WTC11 (cell line): ENCODE measurements around the gene PTN. TPM values are rescaled to one million over a fixed set of nuclear protein-coding genes. Genes with fewer than 3 reads are reported as not detected.

ENCODE experiments used
- ATAC-seq: fragments of 200-7000 bp; cut with Tn5 transposase; 2 replicates; pipeline ENCODE4 v1.10.0; 2021; ENCODE audit warnings: mild to moderate bottlenecking, moderate library complexity
- CTCF ChIA-PET: fragments of 300-600 bp; sonication (Branson Sonifier 250); formaldehyde crosslinking; loops from one replicate; lab custom pipeline; 2021; ENCODE audit warnings: antibody characterized with exemption; lab: Charles Lee
- POLR2A ChIA-PET: fragments of 350-600 bp; sonication (Branson Sonifier 250); formaldehyde crosslinking; loops from one replicate; lab custom pipeline; 2021; ENCODE audit warnings: antibody characterized with exemption; lab: Charles Lee
- DNase-seq: peaks from one replicate; pipeline ENCODE4 v3.0.0; 2021; ENCODE audit warnings: low spot score
- H3K27ac Mint-ChIP-seq: 2 replicates; pipeline ENCODE4 v1.8.0; 2021; ENCODE audit warnings: mixed read lengths
- H3K27me3 Mint-ChIP-seq: 2 replicates; pipeline ENCODE4 v1.8.0; 2021; ENCODE audit warnings: low read depth, mild to moderate bottlenecking, moderate library complexity, mixed read lengths
- H3K36me3 Mint-ChIP-seq: 2 replicates; pipeline ENCODE4 v1.8.0; 2021; ENCODE audit warnings: mixed read lengths
- H3K4me1 Mint-ChIP-seq: 2 replicates; pipeline ENCODE4 v1.8.0; 2022; ENCODE audit warnings: mixed read lengths
- H3K4me3 Mint-ChIP-seq: 2 replicates; pipeline ENCODE4 v1.8.0; 2021; ENCODE audit warnings: mild to moderate bottlenecking, moderate library complexity, mixed read lengths
- H3K9me3 Mint-ChIP-seq: 2 replicates; pipeline ENCODE4 v1.8.0; 2021; ENCODE audit warnings: mixed read lengths
- ARID4B ChIP-seq: sonication (generic); formaldehyde crosslinking; IDR thresholded peaks from 2 replicates; pipeline ENCODE4 v1.8.0; 2023; ENCODE audit warnings: missing genetic modification reagents, mild to moderate bottlenecking, borderline replicate concordance
- CTCF ChIP-seq: fragments of 200-600 bp; IDR thresholded peaks from 2 replicates; pipeline ENCODE4 v1.8.0; 2022; ENCODE audit warnings: antibody characterized with exemption
- ELF4 ChIP-seq: sonication (generic); formaldehyde crosslinking; IDR thresholded peaks from 2 replicates; pipeline ENCODE4 v1.8.1; 2022; ENCODE audit warnings: low read depth, mild to moderate bottlenecking, moderate library complexity, missing genetic modification reagents
- EMX1 ChIP-seq: fragments of 250-450 bp; sonication (Bioruptor Pico); IDR thresholded peaks from 2 replicates; pipeline ENCODE4 v1.8.0; 2021; ENCODE audit warnings: mild to moderate bottlenecking
- ERG ChIP-seq: fragments of 250-450 bp; sonication (Bioruptor Pico); IDR thresholded peaks from 2 replicates; pipeline ENCODE4 v1.8.0; 2021; ENCODE audit warnings: mild to moderate bottlenecking
- ESRRA ChIP-seq: sonication (generic); formaldehyde crosslinking; IDR thresholded peaks from 2 replicates; pipeline ENCODE4 v1.8.1; 2022; ENCODE audit warnings: mild to moderate bottlenecking, missing genetic modification reagents, borderline replicate concordance
- FOXK1 ChIP-seq: sonication (generic); formaldehyde crosslinking; IDR thresholded peaks from 2 replicates; pipeline ENCODE4 v1.8.0; 2022; ENCODE audit warnings: mild to moderate bottlenecking, moderate library complexity, missing genetic modification reagents
- FOXP1 ChIP-seq: sonication (generic); formaldehyde crosslinking; IDR thresholded peaks from 2 replicates; pipeline ENCODE4 v1.8.0; 2022; ENCODE audit warnings: missing genetic modification reagents, mild to moderate bottlenecking, moderate library complexity, borderline replicate concordance
- FOXP4 ChIP-seq: sonication (generic); formaldehyde crosslinking; IDR thresholded peaks from 2 replicates; pipeline ENCODE4 v1.8.0; 2022; ENCODE audit warnings: mild to moderate bottlenecking, missing genetic modification reagents
- GRHL2 ChIP-seq: fragments of 250-450 bp; sonication (Bioruptor Pico); IDR thresholded peaks from 2 replicates; pipeline ENCODE4 v1.8.0; 2022; ENCODE audit warnings: mild to moderate bottlenecking, moderate library complexity; ENCODE audit not compliant: insufficient replicate concordance, severe bottlenecking
- MXD4 ChIP-seq: fragments of 250-450 bp; sonication (Bioruptor Pico); IDR thresholded peaks from 2 replicates; pipeline ENCODE4 v1.8.0; 2021; ENCODE audit warnings: mild to moderate bottlenecking, moderate library complexity, borderline replicate concordance
- NFATC4 ChIP-seq: fragments of 250-450 bp; sonication (Bioruptor Pico); IDR thresholded peaks from 2 replicates; pipeline ENCODE4 v1.9.0; 2021; ENCODE audit warnings: mild to moderate bottlenecking
- NFYB ChIP-seq: sonication (generic); formaldehyde crosslinking; conservative IDR thresholded peaks from 2 replicates; pipeline ENCODE4 v1.8.0; 2022; ENCODE audit warnings: low read depth, missing genetic modification reagents
- NR1H2 ChIP-seq: sonication (generic); formaldehyde crosslinking; IDR thresholded peaks from 2 replicates; pipeline ENCODE4 v1.9.0; 2021; ENCODE audit warnings: mild to moderate bottlenecking, moderate library complexity, missing genetic modification reagents
- RORB ChIP-seq: fragments of 250-450 bp; sonication (Bioruptor Pico); IDR thresholded peaks from 2 replicates; pipeline ENCODE4 v1.9.0; 2021; ENCODE audit warnings: mild to moderate bottlenecking
- SMAD3 ChIP-seq: sonication (generic); formaldehyde crosslinking; IDR thresholded peaks from 2 replicates; pipeline ENCODE4 v1.8.0; 2022; ENCODE audit warnings: missing genetic modification reagents, mild to moderate bottlenecking, borderline replicate concordance
- SMAD4 ChIP-seq: sonication (generic); formaldehyde crosslinking; IDR thresholded peaks from 2 replicates; pipeline ENCODE4 v1.8.0; 2022; ENCODE audit warnings: mild to moderate bottlenecking, missing genetic modification reagents
- SP1 ChIP-seq: sonication (generic); formaldehyde crosslinking; conservative IDR thresholded peaks from 2 replicates; pipeline ENCODE4 v1.8.1; 2022; ENCODE audit warnings: missing genetic modification reagents
- ZNF138 ChIP-seq: sonication (generic); formaldehyde crosslinking; conservative IDR thresholded peaks from 2 replicates; pipeline ENCODE4 v1.8.1; 2022; ENCODE audit warnings: mild to moderate bottlenecking, moderate library complexity, missing genetic modification reagents
- ZNF532 ChIP-seq: fragments of 250-450 bp; sonication (Bioruptor Pico); IDR thresholded peaks from 2 replicates; pipeline ENCODE4 v1.9.0; 2021; ENCODE audit warnings: mild to moderate bottlenecking, borderline replicate concordance
- total RNA-seq: library from RNA; stranded (reverse); gene quantifications from 3 replicates; pipeline ENCODE4 v1.2.3, GENCODE V29; 2021

The PTN gene
- total RNA-seq, 1 experiment from 2014 or later, result 18.9 TPM

- TF ChIP-seq ARID4B (no peak), FOXP4 (CRISPR knock-in tag) (no peak), MXD4 (CRISPR knock-in tag) (no peak), FOXK1 (no peak), NFATC4 (CRISPR knock-in tag) (no peak), RORB (CRISPR knock-in tag) (no peak), NFYB (CRISPR knock-in tag) (no peak), ESRRA (CRISPR knock-in tag) (no peak), GRHL2 (CRISPR knock-in tag) (no peak), ZNF138 (CRISPR knock-in tag) (no peak), SMAD4 (CRISPR knock-in tag) (no peak)
These were observed 122.1 kb downstream of the PTN start (continued) for GRCh38 chr7:137221467-137221866.

GRCh38 chr7:137213744-137214143 is 129.8 kb downstream of the PTN start:
- Mint-ChIP-seq H3K4me3 (no peak overlapping the region), H3K36me3 (peaks cover 2% of the 10 kb centered on the region; the same call in 1 of the 2 replicates), H3K9me3 (peaks cover 15% of the 10 kb centered on the region), H3K27me3 (no peaks in the 10 kb centered on the region), H3K27ac (no peak overlapping the region)
- DNase-seq, result no peak
- ChIA-PET POLR2A (interaction anchor here (0.6 to 0.7 kb wide), 3 partner anchors 19 to 125 kb away, joined by 3 to 5 read pairs (median 3); no protein-coding TSS in a partner anchor), CTCF (no interaction called here)
- no peak for ATAC-seq
- TF ChIP-seq SP1 (CRISPR knock-in tag) (no peak), FOXP1 (CRISPR knock-in tag) (no peak), RORB (CRISPR knock-in tag) (no peak), ZNF532 (no peak), CTCF (no peak), ERG (CRISPR knock-in tag) (no peak), EMX1 (CRISPR knock-in tag) (no peak), NR1H2 (CRISPR knock-in tag) (no peak), ELF4 (CRISPR knock-in tag) (no peak), SMAD3 (CRISPR knock-in tag) (no peak), NFYB (CRISPR knock-in tag) (no peak)
- TF ChIP-seq, all 79 proteins: peak for 0
- H3K4me1 Mint-ChIP-seq, result peaks cover 11% of the 10 kb centered on the region
